Panc1 (cell line): Measurements from ENCODE around the gene MAST4. TPM values are rescaled to one million over a fixed set of nuclear protein-coding genes. Genes with fewer than 3 reads are reported as not detected.

Source experiments
- ATAC-seq: fragments of 200-7000 bp; cut with Tn5 transposase; 2 replicates; pipeline ENCODE4 v1.9.1; 2020; ENCODE audit warnings: mild to moderate bottlenecking, moderate library complexity
- BruUV-seq: library from RNA; stranded (reverse); fragments of 400-500 nt; replicated peaks from 2 replicates; lab custom pipeline; 2021; lab: Mats Ljungman, UMichigan
- CTCF ChIA-PET: fragments of 300-600 bp; sonication (Branson Sonifier 250); formaldehyde crosslinking; loops from one replicate; lab custom pipeline; 2022; ENCODE audit warnings: antibody characterized with exemption; lab: Charles Lee
- POLR2A ChIA-PET: fragments of 300-600 bp; sonication (Branson Sonifier 250); formaldehyde crosslinking; loops from one replicate; lab custom pipeline; 2022; ENCODE audit warnings: antibody characterized with exemption; lab: Charles Lee
- DNase-seq: peaks from one replicate; pipeline ENCODE4 v3.0.0-alpha.2; 2010; ENCODE audit warnings: low read depth, low spot score
- H3K27ac ChIP-seq: 2 replicates; pipeline ENCODE4 v1.5.1; 2011; ENCODE audit warnings: mild to moderate bottlenecking, low read length, inconsistent platforms
- H3K27me3 ChIP-seq: fragments of 200-500 bp; sonication (Bioruptor generic); 2 replicates; pipeline ENCODE4 v1.6.0; 2014; ENCODE audit warnings: low read length, inconsistent platforms; ENCODE audit not compliant: control insufficient read depth, insufficient read depth
- H3K36me3 ChIP-seq: fragments of 200-500 bp; sonication (Bioruptor generic); 2 replicates; pipeline ENCODE4 v1.5.1; 2014; ENCODE audit warnings: inconsistent platforms, mild to moderate bottlenecking, low read length, moderate library complexity; ENCODE audit not compliant: control insufficient read depth, insufficient read depth
- H3K4me1 ChIP-seq: 2 replicates; pipeline ENCODE4 v1.5.1; 2011; ENCODE audit warnings: inconsistent platforms, mild to moderate bottlenecking, low read length, moderate library complexity; ENCODE audit not compliant: control insufficient read depth, insufficient read depth
- H3K4me3 ChIP-seq, 2 experiments: 2 replicates each; pipeline ENCODE4 v1.5.1; 2011 to 2012; ENCODE audit warnings: low read depth in 2 of 2, low read length in 2 of 2, mild to moderate bottlenecking in 2 of 2, inconsistent platforms in 1 of 2, moderate library complexity in 1 of 2
- H3K9me3 ChIP-seq: fragments of 200-500 bp; sonication (Bioruptor generic); 2 replicates; pipeline ENCODE4 v1.5.1; 2014; ENCODE audit warnings: low read depth, mild to moderate bottlenecking, inconsistent platforms, low read length, moderate library complexity; ENCODE audit not compliant: control insufficient read depth, insufficient read depth
- CTCF ChIP-seq: fragments of 450-650 bp; IDR thresholded peaks from 2 replicates; pipeline ENCODE4 v1.5.1; 2017; ENCODE audit warnings: mild to moderate bottlenecking
- POLR2AphosphoS5 ChIP-seq: IDR thresholded peaks from 2 replicates; pipeline ENCODE4 v1.6.1; 2012; ENCODE audit warnings: mild to moderate bottlenecking, low read depth, low read length, moderate library complexity
- SIN3A ChIP-seq: IDR thresholded peaks from 2 replicates; pipeline ENCODE4 v1.6.1; 2012; ENCODE audit warnings: low read depth, mild to moderate bottlenecking, low read length, moderate library complexity, borderline replicate concordance; ENCODE audit not compliant: insufficient read depth
- TCF7L2 ChIP-seq: IDR thresholded peaks from 2 replicates; pipeline ENCODE4 v1.6.1; 2011; ENCODE audit warnings: mild to moderate bottlenecking, low read depth, low read length, inconsistent platforms
- in situ Hi-C: cut with HindIII; loops from 2 replicates; pipeline ENCODE4 v1.10.0; 2016; ENCODE audit warnings: low sequenced_read_pairs, low pct_unique_long_range_greater_than_20kb
- intact Hi-C: fragments of 100-400 bp; cut with micrococcal nuclease; formaldehyde crosslinking; loops from one replicate; pipeline ENCODE4 v1.10.0; 2022; ENCODE audit not compliant: unreplicated experiment
- total RNA-seq: library from RNA; stranded (reverse); gene quantifications from one replicate; pipeline ENCODE4 v1.2.1, GENCODE V29; 2021; ENCODE audit not compliant: unreplicated experiment
- TF ChIP-seq, protein P1 (sequence below), 2 experiments: IDR thresholded peaks; 2 replicates each; pipeline ENCODE4 v1.6.1; 2011 to 2012; ENCODE audit warnings: low read depth in 2 of 2, control low read depth in 1 of 2, low read length in 1 of 2, mild to moderate bottlenecking in 1 of 2, moderate library complexity in 1 of 2; ENCODE audit not compliant: insufficient read depth in 1 of 2

Gene MAST4
- total RNA-seq, 1 experiment from 2014 or later, result 1.8 TPM

- no peak overlapping the region for H3K4me3 ChIP-seq
- intact Hi-C loops (loop anchor here (10.0 kb wide), 2 partner anchors 343 to 393 kb away; no protein-coding TSS in a partner anchor), in situ Hi-C loops (no loop called here)
- DNase-seq, result no peak
- H3K9me3 ChIP-seq, result no peaks in the 10 kb centered on the region
- H3K27me3 ChIP-seq, result peaks cover 2% of the 10 kb centered on the region; the same call in 1 of the 2 replicates
- no TSS peak for BruUV-seq
- CTCF ChIA-PET, result no interaction called here
- H3K27ac ChIP-seq, result no peak overlapping the region
- no peak for TF ChIP-seq CTCF
- TF ChIP-seq SIN3A, result no peak
- TF ChIP-seq POLR2AphosphoS5, result no peak
- TF ChIP-seq TCF7L2, result no peak
- TF ChIP-seq, protein P1, sequence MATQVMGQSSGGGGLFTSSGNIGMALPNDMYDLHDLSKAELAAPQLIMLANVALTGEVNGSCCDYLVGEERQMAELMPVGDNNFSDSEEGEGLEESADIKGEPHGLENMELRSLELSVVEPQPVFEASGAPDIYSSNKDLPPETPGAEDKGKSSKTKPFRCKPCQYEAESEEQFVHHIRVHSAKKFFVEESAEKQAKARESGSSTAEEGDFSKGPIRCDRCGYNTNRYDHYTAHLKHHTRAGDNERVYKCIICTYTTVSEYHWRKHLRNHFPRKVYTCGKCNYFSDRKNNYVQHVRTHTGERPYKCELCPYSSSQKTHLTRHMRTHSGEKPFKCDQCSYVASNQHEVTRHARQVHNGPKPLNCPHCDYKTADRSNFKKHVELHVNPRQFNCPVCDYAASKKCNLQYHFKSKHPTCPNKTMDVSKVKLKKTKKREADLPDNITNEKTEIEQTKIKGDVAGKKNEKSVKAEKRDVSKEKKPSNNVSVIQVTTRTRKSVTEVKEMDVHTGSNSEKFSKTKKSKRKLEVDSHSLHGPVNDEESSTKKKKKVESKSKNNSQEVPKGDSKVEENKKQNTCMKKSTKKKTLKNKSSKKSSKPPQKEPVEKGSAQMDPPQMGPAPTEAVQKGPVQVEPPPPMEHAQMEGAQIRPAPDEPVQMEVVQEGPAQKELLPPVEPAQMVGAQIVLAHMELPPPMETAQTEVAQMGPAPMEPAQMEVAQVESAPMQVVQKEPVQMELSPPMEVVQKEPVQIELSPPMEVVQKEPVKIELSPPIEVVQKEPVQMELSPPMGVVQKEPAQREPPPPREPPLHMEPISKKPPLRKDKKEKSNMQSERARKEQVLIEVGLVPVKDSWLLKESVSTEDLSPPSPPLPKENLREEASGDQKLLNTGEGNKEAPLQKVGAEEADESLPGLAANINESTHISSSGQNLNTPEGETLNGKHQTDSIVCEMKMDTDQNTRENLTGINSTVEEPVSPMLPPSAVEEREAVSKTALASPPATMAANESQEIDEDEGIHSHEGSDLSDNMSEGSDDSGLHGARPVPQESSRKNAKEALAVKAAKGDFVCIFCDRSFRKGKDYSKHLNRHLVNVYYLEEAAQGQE (IDR thresholded peaks at IDR 0.05; ENCODE audit: insufficient read depth in 1 of 2, low read depth in 2 of 2, low read length in 1 of 2), result no peak
- ATAC-seq, result no peak
- H3K4me1 ChIP-seq, result no peaks in the 10 kb centered on the region
- H3K36me3 ChIP-seq, result no peaks in the 10 kb centered on the region
- POLR2A ChIA-PET, result no interaction called here
These were observed 216.1 kb downstream of the MAST4 start for GRCh38 chr5:66812291-66812690.

DNA sequence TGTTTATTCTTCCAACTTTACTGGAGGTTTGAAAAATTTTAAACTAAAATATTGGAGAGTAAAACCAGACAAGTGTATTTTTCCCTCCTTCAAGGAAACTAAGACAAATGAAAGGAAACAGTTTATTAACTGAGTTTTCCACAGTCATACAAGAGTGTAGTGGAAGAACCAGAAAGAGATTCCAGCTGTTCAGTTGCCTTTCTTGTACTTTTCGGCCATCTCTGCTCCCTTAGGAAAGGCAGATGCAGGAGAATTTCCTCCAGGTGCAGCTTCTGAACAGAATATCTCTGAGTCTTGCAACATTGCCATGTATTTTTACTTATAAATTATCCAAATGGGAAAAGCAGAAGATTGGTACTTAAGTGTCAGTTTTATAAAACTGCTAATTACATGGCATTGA, 217.1 kb downstream of the MAST4 start:
- no TSS peak for BruUV-seq
- Histone ChIP-seq H3K36me3 (no peaks in the 10 kb centered on the region; the same call in 1 of the 2 replicates), H3K27me3 (peaks cover 2% of the 10 kb centered on the region; the same call in 1 of the 2 replicates), H3K27ac (no peak overlapping the region), H3K4me1 (no peaks in the 10 kb centered on the region), H3K4me3 (no peak overlapping the region), H3K9me3 (no peaks in the 10 kb centered on the region)
- TF ChIP-seq CTCF (no peak), TCF7L2 (no peak), SIN3A (no peak), POLR2AphosphoS5 (no peak)
- TF ChIP-seq, protein P1 (IDR thresholded peaks at IDR 0.05; ENCODE audit: insufficient read depth in 1 of 2, low read depth in 2 of 2, low read length in 1 of 2), result no peak
- intact Hi-C loops (loop anchor here (10.0 kb wide), 2 partner anchors 341 to 391 kb away; no protein-coding TSS in a partner anchor), in situ Hi-C loops (no loop called here)
- POLR2A ChIA-PET, result no interaction called here
- ATAC-seq, result no peak
- DNase-seq, result no peak
- CTCF ChIA-PET, result no interaction called here
